A204.1 (cell line): ENCODE measurements around the gene MIEF1.

Experiments
- FAIRE-seq: peaks from 2 replicates; lab custom pipeline; 2012; peaks lifted over from hg19 to GRCh38; lab: Jason Lieb, UNC

MIEF1 gene

DNA sequence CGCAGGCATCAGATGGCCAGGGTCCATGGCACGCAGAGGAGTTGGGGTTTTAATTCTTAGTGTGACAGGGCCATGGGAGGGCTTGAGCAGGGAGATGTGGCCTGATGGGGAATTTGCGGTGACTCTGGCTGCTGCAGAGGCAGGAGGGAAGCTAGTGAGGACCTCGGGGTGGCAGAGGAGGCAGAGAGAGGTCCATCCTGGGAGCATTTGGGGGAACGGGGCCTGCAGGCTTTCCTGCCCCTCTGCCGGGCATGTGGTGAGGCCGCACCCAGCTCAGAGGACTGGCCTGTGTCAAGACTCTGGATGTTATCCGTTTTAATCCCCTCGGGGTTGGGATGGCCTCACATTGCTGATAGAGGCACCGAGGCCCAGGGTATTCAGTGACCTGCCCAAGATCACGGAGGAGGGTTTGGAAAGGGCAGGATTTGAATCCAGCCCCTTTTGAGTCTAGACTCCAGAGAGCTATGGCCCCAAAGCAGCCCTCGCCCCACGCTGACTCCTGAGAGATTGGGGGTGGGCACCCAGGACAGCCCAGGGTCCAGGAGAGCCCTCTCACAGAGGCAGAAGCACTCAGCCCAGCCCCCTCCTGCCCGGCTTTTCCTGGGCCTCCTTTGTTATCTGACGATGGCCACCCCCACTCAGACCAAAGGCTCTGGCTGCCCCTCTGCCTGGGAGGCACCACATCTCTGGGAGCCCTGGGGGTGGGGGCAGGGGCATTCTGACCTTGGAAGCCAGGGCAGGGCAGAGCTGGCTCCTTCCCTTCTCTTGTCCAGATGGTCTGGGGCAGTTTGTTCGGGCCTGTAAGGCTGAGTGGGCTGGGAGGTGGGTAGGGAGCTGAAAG is 31.4 kb upstream of the MIEF1 start:
- no peak for FAIRE-seq

DNA sequence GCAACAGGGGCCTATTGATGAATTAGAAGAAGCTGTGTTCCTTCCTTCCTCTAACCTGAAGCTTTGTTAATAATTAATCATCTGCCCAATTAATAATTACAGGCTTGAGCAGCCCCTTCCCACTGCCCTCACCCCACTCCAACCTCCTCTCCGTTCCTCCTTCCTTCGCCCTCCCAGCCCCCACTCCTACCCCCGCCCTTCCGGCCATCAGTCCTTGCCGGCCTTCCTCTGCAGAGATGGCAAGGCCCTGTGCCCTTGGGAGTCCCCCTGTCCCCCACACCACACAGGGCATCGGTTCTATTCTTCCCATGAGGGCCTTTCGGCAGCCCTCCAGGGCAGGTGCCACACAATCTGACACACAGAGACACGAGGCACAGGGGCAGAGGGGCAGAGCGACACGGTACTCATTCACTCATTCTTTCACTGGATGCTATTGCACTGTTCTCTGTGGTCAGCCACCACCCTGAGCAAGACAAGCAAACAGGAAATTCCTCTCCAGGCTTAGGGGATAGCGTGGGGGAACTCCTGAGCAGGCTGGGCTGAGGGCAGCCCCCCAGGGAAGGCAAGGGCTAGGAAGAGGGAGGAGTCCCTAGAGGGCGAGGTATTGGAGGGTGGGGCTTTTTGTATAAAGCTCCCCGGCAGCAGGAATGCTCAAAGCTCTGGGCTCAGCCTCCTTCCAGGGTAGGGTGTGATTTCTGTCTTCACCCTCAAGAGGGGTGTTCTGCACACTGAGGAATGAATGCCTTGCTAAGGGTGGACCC is 30.5 kb upstream of the MIEF1 start:
- no peak for FAIRE-seq

DNA sequence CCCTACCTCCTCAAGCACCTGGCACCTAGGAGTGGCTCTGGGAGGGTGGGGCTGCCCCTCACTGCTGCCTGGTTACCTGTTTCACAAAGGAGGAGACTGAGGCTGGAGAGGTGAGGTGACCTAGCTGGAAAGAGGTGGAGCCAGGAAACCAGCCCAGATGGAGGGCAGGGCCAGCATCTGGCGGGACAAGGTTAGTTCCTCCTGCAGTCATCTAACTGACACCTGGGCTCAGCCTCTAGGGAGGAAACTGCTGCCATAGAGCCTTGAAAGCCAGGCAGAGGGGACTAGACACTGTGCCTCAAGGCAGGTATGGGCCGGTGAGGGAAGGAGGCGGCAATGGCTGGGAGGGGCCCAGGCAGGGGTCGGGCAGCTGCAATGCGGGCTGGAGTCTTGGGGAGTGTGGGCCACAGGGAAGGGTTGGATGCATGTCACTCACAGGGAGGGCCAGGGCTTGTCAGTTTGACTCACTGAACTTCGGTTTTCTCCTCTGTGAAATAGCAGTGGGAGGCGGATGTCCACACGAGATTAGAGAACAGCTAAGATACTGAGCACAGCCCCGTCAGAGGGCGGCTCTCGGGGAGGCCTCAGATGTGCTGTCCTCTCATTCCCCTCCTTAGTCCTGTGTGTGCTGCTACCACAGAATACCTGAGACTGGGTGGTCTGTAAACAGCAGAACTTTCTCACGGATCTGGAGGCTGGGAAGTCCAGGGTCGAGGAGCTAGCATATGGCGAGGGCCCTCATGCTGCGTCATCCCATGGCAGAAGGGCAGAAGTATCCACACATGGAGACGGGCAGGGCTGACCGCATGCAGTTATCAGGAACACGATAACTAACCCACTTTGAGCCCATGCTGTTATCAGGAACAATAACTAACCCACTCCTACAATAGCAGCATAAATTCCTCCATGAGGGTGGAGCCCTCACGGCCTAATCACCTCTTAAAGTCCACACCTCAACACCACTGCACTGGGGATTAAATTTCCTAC is 29.2 kb upstream of the MIEF1 start:
- FAIRE-seq: no peak

DNA sequence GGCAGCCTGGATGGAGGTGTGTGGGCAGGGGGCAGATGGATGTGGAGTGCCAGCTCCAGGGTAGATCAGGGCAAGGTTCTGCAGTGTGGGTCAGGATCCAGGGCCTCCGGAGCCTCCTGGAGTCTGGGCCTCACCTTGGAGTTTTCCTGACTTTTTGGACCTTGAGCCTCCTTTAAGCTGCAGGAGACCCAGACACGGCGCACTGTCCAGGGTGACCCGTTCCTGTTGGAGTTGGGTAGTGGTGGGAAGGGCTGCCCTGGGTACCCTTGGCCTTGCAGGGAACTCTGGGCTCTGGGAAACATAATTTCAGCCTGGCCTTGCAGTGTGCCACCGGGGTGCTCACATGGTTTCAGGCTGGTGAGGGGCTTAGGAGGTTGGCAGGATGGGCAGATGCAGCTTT is 28.2 kb upstream of the MIEF1 start:
- no peak for FAIRE-seq

DNA sequence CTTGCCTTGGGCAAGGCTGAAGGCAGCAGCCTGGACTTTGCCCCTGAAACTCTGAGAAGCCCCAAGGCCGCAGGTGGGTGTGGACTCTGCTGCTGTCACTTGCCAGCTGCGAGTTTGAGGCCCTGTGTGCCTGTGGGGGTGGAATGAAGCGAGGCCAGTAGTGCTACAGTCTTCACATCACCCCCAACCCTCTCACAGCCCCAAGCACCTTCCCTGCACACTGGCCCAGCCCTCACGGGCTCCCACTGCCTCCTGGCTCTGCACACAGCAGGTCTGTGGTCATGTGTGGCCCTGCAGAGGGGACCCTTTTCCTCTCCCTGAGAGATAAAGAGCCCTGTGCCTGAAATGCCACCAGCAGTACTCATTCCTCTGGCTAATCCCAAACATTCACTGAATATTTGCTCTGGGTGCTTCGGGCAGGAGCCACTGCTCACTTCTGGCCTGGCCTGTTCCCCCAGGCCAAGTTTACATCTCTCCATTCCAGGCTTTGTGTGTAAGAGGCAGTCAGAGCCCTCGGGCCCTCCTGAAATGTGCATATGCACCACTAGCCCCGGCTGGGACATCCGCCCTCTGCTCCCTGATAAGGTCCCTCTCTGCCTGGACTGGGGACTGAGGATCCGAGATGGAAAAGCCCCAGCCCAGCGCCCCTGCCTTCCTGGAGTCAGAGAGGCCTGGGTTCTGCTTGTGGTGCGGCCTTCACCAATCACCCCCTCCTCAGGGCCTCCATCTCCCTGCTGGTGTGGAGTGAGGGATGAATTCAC is 27.6 kb upstream of the MIEF1 start:
- no peak for FAIRE-seq

DNA sequence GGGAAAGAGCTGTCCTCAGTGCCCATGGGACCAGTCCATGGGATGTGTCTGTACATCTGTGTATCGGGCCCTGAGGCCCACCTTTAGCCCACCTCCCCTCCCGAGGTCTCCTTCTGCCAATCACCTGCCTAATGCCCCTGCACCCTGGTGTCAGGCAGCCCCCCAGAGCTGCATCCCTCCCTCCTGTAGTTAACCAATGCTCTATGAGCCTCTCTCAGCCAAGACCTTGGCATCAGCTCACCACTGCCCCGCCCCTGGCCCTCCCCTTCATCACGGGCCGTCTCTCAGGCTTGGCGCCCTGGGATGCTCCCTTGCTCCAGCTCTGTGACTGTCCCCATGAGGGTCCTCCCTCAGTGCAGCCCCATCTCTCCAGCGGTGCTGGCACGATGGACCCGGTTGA is 26.8 kb upstream of the MIEF1 start:
- no peak for FAIRE-seq

DNA sequence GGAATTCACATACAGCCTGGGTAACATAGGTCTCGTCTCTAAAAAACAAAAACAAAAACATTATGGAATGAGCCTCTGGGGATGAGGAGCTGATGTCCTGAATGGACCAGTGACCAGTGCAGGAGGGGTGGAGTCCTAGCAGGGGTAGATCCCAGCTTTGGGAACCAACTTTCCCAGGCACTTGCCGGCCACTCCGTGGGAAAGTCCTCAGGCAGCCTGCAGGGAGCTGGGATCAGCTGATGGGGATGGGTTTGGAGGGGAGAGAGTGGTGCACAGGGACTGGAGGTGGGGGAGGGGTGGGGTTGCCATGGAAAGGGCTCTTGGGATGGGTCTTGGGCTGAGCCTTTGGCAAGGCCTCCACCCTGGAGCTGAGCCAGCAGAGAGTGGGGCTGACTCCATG is 26.2 kb upstream of the MIEF1 start:
- FAIRE-seq: no peak

DNA sequence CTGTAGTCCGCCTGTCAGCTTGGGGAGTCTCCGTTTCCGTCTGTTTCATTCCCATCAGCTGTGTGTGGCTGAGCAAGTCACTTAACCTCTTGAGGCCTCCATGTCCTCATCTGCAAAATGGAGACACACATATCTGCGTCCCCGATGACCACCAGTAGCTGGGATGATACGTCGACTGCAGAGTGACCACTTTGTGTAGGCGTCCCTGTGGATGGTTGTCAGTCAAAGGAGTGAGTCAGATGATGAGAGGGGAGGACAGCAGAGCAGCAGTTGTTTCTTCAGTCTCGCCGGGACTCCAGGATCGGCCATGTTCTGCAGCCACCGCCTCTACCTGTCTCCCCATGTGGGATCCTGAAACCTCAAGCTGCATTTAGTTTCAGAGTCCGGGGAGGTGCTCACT is 25.4 kb upstream of the MIEF1 start:
- FAIRE-seq: no peak

DNA sequence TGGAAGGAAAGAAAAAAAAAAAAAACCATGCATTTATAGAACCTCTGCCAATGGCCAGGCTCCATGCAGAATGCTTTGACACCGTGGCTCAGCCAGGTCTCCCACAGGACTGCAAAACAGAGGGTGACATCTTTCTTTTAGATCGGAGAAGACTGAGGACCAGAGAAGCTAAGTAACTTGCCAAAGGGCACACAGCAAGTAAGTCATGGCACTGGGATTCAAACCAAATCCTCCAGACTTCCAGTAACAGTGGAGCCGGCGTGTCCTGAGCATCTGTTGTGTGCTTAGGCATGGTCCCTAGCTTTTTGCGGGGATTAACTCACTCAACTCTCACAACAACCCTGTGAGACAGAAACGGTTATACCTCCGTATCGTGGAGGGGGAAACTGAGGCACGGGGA is 24.5 kb upstream of the MIEF1 start:
- no peak for FAIRE-seq

DNA sequence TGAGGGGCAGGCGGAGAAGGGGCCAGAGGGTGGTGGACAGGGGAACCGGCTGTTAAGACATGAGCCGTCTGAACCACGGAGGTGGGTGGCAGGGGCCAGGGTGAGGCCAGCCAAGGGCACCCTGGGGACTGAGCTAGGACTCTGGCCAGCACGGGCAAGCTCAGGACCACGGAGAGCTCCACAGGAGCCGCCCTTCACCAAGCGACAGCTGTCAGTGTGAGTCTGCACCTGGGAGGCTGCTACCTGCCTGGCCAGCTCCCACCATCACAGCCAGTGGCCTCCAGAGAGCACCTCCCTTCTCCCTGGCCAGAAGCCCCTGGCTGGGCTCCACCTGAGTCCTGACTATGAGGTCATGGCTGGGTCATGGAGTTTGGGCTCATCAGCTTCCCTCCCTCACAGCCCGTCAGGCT is 23.6 kb upstream of the MIEF1 start:
- FAIRE-seq: no peak

DNA sequence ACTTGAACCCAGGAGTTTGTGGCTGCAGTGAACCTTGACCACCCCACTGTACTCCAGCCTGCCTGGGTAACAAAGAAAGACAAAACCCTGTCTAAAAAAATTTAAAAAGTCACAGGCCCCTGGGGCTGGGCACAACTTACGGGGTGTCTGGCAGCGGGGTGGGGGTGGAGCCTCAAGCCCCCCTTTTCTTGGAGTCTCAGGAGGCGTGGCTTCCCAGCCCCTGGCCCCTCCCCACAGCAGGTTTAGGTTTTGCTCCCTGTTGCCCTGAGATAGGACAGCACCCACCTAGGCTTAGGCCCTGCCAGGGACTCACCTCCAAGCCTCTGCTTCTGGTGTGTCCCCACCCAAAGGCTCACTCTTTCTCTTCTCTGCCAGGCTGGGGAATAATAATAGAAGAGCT is 22.8 kb upstream of the MIEF1 start:
- FAIRE-seq: no peak

DNA sequence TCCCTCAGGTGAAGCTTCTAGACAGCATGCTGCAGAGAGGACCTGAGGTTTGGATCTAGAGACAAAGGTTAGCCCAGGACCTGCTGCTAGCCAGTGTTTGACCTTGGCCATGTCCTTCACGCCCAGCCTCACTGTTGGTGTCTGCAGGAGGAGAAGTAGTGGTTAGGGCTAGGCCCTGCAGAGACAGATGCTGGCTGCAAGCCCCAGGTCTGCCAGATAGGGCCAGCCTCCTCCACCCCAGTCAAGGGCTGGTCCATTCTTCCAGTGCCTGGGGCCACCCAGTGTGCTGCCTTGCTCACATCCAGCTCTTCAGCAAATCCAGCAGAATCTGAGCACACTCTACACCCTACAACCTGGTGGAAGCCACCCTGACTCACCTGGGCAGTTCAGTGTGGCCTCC is 21.5 kb upstream of the MIEF1 start:
- no peak for FAIRE-seq

DNA sequence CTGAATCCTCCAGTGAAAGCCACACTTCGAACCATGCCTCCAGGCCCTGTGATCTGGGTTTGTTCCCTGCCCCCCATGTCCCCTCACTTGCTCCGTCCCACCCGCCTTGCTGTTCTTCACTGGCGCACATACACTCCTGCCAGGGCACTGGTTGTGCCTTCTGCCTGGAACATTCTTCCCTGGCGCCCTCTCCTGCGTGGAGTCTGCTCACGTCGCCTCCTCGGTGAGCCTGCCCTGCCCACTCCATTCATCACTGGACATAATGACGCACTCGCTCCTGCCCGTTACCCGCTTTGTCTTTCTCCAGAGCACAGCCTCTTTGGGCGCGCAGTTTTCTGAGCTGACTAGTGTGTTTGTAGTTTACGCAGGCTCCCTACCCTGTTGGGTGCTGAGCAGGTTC is 21.0 kb upstream of the MIEF1 start:
- no peak for FAIRE-seq

DNA sequence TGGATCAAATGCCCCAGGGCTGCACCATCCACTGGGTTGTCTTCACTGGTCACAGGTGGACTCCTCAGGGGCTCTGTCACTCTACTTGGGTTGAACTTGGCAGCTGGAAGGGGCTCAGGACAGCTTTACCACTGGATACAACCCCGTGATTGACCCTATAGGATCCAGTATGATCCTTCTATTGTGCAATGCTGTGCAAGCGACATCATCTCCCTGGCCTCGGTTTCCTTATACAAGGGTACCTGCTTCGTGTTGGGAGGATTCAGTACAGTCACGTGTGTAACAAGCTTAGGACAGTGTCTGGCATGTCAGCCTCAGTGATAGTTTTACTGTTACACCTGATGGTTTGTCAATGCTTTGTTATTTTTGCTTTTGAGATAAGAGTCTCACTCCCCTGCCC is 20.5 kb upstream of the MIEF1 start:
- no peak for FAIRE-seq

DNA sequence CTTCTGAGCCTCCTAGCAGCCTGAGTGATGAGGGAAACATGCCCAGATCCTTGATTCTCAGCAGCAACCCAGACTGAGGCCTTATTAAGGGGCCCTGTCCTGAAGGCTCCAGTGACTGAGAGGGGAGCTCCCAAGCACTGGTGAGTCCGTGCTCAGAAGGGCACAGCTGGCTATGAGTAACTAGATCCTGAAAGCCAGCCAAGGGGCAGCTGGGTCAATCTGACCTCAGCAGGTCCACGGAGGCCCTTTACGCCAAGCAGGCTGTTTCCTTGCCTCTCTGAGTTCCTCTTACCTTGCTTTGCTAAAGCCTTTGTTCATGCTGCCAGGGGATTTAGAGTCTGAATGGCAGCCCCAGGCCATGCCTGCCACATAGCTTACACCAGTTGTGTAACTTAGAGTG is 19.3 kb upstream of the MIEF1 start:
- no peak for FAIRE-seq

DNA sequence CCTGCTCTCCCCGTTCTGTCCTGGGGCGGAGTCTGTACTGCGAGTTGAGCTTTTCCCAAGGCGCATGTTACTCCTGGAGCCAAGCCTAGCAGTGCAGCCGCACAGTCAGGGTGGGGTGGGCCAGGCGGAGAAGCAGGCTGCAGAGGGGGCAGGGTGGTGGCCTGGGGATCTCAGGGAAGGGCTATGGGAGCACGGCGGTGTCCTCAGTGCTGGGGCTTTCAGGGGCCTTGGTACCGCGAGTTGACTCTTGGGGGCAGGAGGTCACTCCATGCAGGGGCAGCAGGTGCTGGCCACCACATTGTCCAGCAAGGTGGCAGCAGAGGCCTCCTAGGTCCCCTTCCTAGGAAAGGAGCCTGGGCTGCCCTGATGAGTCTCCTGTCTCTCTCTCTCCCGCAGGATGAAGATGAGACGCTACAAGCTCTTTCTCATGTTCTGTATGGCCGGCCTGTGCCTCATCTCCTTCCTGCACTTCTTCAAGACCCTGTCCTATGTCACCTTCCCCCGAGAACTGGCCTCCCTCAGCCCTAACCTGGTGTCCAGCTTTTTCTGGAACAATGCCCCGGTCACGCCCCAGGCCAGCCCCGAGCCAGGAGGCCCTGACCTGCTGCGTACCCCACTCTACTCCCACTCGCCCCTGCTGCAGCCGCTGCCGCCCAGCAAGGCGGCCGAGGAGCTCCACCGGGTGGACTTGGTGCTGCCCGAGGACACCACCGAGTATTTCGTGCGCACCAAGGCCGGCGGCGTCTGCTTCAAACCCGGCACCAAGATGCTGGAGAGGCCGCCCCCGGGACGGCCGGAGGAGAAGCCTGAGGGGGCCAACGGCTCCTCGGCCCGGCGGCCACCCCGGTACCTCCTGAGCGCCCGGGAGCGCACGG is 14.9 kb upstream of the MIEF1 start:
- FAIRE-seq: no peak

DNA sequence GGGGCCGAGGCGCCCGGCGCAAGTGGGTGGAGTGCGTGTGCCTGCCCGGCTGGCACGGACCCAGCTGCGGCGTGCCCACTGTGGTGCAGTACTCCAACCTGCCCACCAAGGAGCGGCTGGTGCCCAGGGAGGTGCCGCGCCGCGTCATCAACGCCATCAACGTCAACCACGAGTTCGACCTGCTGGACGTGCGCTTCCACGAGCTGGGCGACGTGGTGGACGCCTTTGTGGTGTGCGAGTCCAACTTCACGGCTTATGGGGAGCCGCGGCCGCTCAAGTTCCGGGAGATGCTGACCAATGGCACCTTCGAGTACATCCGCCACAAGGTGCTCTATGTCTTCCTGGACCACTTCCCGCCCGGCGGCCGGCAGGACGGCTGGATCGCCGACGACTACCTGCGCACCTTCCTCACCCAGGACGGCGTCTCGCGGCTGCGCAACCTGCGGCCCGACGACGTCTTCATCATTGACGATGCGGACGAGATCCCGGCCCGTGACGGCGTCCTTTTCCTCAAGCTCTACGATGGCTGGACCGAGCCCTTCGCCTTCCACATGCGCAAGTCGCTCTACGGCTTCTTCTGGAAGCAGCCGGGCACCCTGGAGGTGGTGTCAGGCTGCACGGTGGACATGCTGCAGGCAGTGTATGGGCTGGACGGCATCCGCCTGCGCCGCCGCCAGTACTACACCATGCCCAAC is 14.1 kb upstream of the MIEF1 start:
- no peak for FAIRE-seq

DNA sequence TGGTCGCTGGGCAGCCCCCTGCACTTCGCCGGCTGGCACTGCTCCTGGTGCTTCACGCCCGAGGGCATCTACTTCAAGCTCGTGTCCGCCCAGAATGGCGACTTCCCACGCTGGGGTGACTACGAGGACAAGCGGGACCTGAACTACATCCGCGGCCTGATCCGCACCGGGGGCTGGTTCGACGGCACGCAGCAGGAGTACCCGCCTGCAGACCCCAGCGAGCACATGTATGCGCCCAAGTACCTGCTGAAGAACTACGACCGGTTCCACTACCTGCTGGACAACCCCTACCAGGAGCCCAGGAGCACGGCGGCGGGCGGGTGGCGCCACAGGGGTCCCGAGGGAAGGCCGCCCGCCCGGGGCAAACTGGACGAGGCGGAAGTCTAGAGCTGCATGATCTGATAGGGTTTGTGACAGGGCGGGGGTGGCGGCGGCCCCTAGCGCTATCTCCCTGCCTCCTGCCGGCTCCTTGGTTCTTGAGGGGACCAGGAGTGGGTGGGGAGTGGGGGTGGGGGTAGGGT is 13.5 kb upstream of the MIEF1 start:
- no peak for FAIRE-seq

DNA sequence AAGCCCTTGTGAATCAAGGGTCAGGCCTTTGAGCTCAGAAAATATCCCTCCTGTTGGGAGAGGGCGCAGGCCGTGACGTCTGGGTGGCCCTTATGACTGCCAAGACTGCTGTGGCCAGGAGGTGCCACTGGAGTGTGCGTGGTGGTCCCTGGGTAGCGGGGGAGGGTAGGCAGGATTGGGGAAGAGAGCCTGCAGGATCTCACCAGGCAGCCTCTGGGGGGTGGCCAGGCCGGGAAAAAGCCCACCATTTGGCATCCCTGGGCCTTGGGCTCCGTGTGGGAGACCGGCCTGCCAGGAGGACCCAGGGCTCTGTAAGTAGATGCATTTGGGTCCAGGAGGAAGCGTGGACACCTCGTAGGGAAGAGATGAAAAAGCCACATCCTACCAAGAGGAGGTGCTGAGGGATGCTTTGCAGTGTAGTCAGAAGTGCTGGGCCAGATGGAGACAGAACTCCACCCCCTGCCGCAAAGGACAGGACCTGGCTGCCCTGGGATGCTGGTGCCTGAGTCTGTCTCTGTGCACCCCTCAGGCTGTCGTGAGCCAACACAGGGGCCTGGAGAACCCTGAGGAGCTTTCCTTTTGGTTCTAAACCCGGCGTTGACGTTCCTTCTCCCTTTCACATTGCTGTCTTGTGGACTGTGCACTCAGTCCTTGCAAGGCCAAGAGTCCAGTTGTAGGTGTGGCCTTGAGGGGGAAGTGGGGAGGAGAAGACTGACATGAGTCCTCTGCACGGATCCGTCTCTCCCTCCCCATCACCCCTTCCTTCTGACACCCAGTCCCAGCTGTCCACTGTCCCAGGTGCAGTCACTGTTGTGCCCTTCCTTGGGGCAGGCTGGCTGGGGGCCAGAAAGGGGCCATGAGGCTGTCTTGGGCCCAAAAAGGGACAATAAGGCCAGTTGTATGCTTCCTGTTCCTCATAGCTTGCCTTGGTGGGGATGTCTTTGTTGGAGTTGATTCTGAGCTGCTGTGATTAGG is 12.7 kb upstream of the MIEF1 start:
- no peak for FAIRE-seq
